ENCODE data around the gene ADO. TPM values are rescaled to one million over a fixed set of nuclear protein-coding genes. Genes with fewer than 3 reads are reported as not detected.

Gene ADO
- total and polyA plus RNA-seq, 9 of the 15 experiments (the other 6 are each of a cell fraction or from before 2014, with no cell fraction given) = 3.0 to 20.0 (median 16.1) TPM

GRCh38 chr10:62817121-62817765 lies 12.7 kb downstream of the ADO start (continued):
- TF ChIP-seq ZNF518B (CRISPR knock-in tag; IDR thresholded peaks at IDR 0.05) (no peak), SIX5 (IDR thresholded peaks at IDR 0.05; ENCODE audit: borderline replicate concordance in 1 of 2, insufficient read depth in 1 of 2, low read depth in 1 of 2, low read length in 2 of 2) (no peak), GATAD2A (IDR thresholded peaks at IDR 0.05) (0 out of 2 replicates have a peak, but pooled peaks have one; percentile 67), EGR1 (conservative IDR thresholded peaks at IDR 0.05) (peak; percentile 94), STAT6 (CRISPR knock-in tag; IDR thresholded peaks at IDR 0.05) (no peak), YY1 (IDR thresholded peaks at IDR 0.05; ENCODE audit: borderline replicate concordance in 1 of 3, control insufficient read depth in 1 of 3, extremely low read depth in 1 of 3, insufficient read depth in 3 of 3, insufficient read length in 1 of 3, insufficient replicate concordance in 2 of 3, low read depth in 1 of 3, low read length in 2 of 3) (peak in 1 of 3 experiments; percentile 16), CREM (IDR thresholded peaks at IDR 0.05; ENCODE audit: low read depth) (peak; percentile 49; the same call in 1 of the 2 replicates), TRIM24 (IDR thresholded peaks at IDR 0.05) (0 out of 4 replicates have a peak, but pooled peaks of 1 of the 2 experiments have one; percentile 22), BCOR (IDR thresholded peaks at IDR 0.05) (peak; percentile 58; the same call in 1 of the 2 replicates), CREB3L1 (IDR thresholded peaks at IDR 0.05; ENCODE audit: borderline replicate concordance, low read depth) (no peak), CBX2 (IDR thresholded peaks at IDR 0.05; ENCODE audit: insufficient read depth, low read length, poor library complexity, severe bottlenecking) (no peak), SMARCA4 (IDR thresholded peaks at IDR 0.05) (0 out of 2 replicates have a peak, but pooled peaks have one; percentile 48), CCNT2 (IDR thresholded peaks at IDR 0.05; ENCODE audit: borderline replicate concordance, extremely low read depth, insufficient read length, low read depth, low read length) (no peak), NCOA6 (IDR thresholded peaks at IDR 0.05) (peak; percentile 33; the same call in 1 of the 2 replicates), ZBTB2 (IDR thresholded peaks at IDR 0.05) (peak; percentile 40; the same call in 1 of the 2 replicates)

Data from K562 (cell line).